ENCODE data around the gene LRRC18. TPM values are rescaled to one million over a fixed set of nuclear protein-coding genes. Genes with fewer than 3 reads are reported as not detected.

The LRRC18 gene
- total and polyA plus RNA-seq, 5 donors from 2014 or later, result not detected

DNA sequence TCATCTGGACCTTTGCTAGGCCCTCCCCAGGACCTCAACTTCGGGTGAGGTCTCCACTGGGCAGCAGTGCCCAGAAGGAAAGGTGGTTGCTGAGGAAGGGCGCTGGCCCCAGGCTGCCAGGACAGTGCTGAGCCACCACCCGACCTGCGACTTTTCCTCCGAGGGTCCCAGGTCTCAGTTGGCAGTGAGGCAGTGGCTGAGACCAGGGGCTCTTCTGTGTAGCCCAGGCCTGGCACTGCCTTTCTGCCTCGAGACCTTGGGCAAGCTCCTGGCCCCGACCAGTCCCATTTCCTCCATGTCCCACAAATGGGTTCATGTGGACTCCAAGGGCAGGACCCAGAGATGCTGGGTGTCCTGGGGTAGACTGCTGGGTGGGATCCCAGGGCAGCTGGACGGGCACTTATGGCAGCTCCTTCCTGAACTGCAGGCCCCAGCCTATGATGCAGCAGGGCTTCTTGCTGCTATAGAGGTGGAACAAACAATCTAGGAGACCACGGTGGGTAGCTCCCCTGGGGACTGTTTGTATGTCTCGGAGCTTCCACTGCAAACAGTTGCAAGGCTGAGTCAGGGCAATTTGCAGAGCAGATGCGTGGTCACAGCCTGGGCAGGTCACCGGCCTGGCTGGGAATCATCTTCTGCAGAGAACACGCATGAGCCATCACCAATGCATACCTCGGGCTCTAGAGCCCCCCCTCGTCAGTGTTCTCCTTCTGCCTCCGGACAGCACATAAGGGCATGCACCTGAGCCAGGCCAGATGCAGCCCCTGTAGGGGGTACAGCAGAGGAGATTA is 17.9 kb upstream of the LRRC18 start:
- Histone ChIP-seq H3K4me1 (ENCODE audit: control insufficient read depth, insufficient read depth, low read length, poor library complexity, severe bottlenecking) (no peaks in the 10 kb centered on the region), H3K27me3 (ENCODE audit: control insufficient read depth, insufficient read depth, low read length) (no peaks in the 10 kb centered on the region), H3K36me3 (ENCODE audit: control insufficient read depth, insufficient read depth, low read length) (no peaks in the 10 kb centered on the region), H3K9me3 (ENCODE audit: control insufficient read depth in 2 of 2, low read length in 2 of 2) (no peaks in the 10 kb centered on the region), H3K4me3 (ENCODE audit: low read depth, low read length) (no peak overlapping the region), H3K27ac (ENCODE audit: insufficient read depth, low read length, poor library complexity, severe bottlenecking) (no peak overlapping the region)
- no peak for DNase-seq
- Mint-ChIP-seq H3K27me3 (no peaks in the 10 kb centered on the region), H3K9me3 (peaks cover 0 to 2% (median 0%) of the 10 kb centered on the region in 7 donors), H3K4me3 (no peak overlapping the region), H3K36me3 (peaks cover 4% of the 10 kb centered on the region), H3K4me1 (peaks cover 0 to 2% (median 0%) of the 10 kb centered on the region in 4 donors), H3K27ac (no peak overlapping the region)
- no peak for ATAC-seq (ENCODE audit: low read depth in 2 of 2)

DNA sequence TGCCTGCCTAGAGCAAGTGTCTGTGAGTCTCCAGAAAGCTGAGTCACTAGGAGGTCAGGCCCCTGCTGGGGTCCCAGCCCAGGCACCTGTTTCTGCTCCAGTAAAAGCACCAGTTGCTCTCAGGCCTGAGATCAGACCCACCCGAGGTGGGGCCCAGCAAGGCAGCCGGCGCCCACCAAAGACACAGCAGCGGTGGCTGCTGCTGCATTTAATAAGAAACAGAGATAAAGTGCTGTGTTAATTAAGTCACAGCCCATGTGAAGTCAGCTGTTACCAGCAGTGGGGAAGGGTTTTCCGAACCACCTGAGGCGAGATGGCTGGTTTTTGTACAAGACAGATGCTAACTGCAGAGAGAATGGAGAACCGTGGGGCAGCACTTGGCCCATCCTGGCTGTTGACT is 12.1 kb upstream of the LRRC18 start:
- peak overlapping the region in 1 of 3 donors; percentile 34 for H3K27ac Mint-ChIP-seq
- H3K4me1 ChIP-seq (ENCODE audit: control insufficient read depth, insufficient read depth, low read length, poor library complexity, severe bottlenecking), result no peaks in the 10 kb centered on the region
- peaks cover 0 to 2% (median 0%) of the 10 kb centered on the region in 4 donors for H3K4me1 Mint-ChIP-seq
- no peak overlapping the region for H3K27ac ChIP-seq (ENCODE audit: insufficient read depth, low read length, poor library complexity, severe bottlenecking)
- no peak for DNase-seq
- H3K4me3 Mint-ChIP-seq, result no peak overlapping the region
- no peak for ATAC-seq (ENCODE audit: low read depth in 2 of 2)
- peaks cover 0 to 1% (median 0%) of the 10 kb centered on the region in 7 donors for H3K9me3 Mint-ChIP-seq
- H3K36me3 Mint-ChIP-seq, result peaks cover 1% of the 10 kb centered on the region
- H3K36me3 ChIP-seq (ENCODE audit: control insufficient read depth, insufficient read depth, low read length), result no peaks in the 10 kb centered on the region
- no peaks in the 10 kb centered on the region for H3K27me3 ChIP-seq (ENCODE audit: control insufficient read depth, insufficient read depth, low read length)
- H3K9me3 ChIP-seq (ENCODE audit: control insufficient read depth in 2 of 2, low read length in 2 of 2), result no peaks in the 10 kb centered on the region
- H3K27me3 Mint-ChIP-seq, result no peaks in the 10 kb centered on the region
- no peak overlapping the region for H3K4me3 ChIP-seq (ENCODE audit: low read depth, low read length)

- Mint-ChIP-seq H3K36me3 (no peaks in the 10 kb centered on the region), H3K27ac (no peak overlapping the region), H3K4me1 (peaks cover 0 to 2% (median 0%) of the 10 kb centered on the region in 4 donors), H3K27me3 (no peaks in the 10 kb centered on the region), H3K4me3 (no peak overlapping the region), H3K9me3 (no peaks in the 10 kb centered on the region)
- Histone ChIP-seq H3K27me3 (ENCODE audit: control insufficient read depth, insufficient read depth, low read length) (no peaks in the 10 kb centered on the region), H3K4me3 (ENCODE audit: low read depth, low read length) (no peak overlapping the region), H3K27ac (ENCODE audit: insufficient read depth, low read length, poor library complexity, severe bottlenecking) (no peak overlapping the region), H3K9me3 (ENCODE audit: control insufficient read depth in 2 of 2, low read length in 2 of 2) (no peaks in the 10 kb centered on the region), H3K36me3 (ENCODE audit: control insufficient read depth, insufficient read depth, low read length) (no peaks in the 10 kb centered on the region), H3K4me1 (ENCODE audit: control insufficient read depth, insufficient read depth, low read length, poor library complexity, severe bottlenecking) (no peaks in the 10 kb centered on the region)
- DNase-seq (no peak), ATAC-seq (ENCODE audit: low read depth in 2 of 2) (no peak)
These were observed 8.9 kb upstream of the LRRC18 start for GRCh38 chr10:48948470-48949037.

- H3K36me3 Mint-ChIP-seq, result no peaks in the 10 kb centered on the region
- no peaks in the 10 kb centered on the region for H3K4me1 ChIP-seq (ENCODE audit: control insufficient read depth, insufficient read depth, low read length, poor library complexity, severe bottlenecking)
- no peaks in the 10 kb centered on the region for H3K27me3 Mint-ChIP-seq
- no peak overlapping the region for H3K4me3 Mint-ChIP-seq
- H3K27ac Mint-ChIP-seq, result no peak overlapping the region
- peaks cover 0 to 1% (median 0%) of the 10 kb centered on the region in 7 donors for H3K9me3 Mint-ChIP-seq
- H3K27me3 ChIP-seq (ENCODE audit: control insufficient read depth, insufficient read depth, low read length), result no peaks in the 10 kb centered on the region
- no peaks in the 10 kb centered on the region for H3K9me3 ChIP-seq (ENCODE audit: control insufficient read depth in 2 of 2, low read length in 2 of 2)
- no peak for DNase-seq
- ATAC-seq (ENCODE audit: low read depth in 2 of 2), result no peak
- H3K27ac ChIP-seq (ENCODE audit: insufficient read depth, low read length, poor library complexity, severe bottlenecking), result no peak overlapping the region
- H3K4me1 Mint-ChIP-seq, result no peaks in the 10 kb centered on the region
- H3K36me3 ChIP-seq (ENCODE audit: control insufficient read depth, insufficient read depth, low read length), result no peaks in the 10 kb centered on the region
- H3K4me3 ChIP-seq (ENCODE audit: low read depth, low read length), result no peak overlapping the region
These were observed 8.2 kb upstream of the LRRC18 start for GRCh38 chr10:48947690-48948469.

DNA sequence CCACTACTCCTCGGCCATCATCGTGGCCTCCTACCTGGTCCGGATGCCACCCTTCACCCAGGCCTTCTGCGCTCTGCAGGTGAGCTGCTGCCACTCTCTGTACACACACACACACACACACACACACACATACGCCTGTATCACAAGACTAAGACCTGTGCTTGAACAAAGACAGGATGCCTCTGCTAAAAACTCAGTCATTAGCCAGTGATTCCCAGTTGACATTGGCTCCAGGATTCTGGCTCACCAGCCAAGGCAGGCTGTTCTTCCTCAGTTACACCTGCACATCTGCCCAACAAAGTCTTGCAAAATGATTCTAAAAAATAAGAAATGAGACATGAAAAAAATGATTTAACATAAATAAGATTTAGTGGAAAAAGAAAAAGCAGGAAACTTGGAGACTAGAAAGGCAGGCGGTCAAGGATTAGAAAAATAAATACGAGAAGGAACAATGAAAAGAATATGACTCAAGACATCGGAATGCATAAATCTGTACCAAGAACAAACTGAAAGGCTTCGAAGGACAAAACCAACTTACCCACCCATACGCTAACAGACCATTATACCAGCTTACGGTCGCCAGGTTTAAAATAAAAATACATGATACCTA is 7.4 kb upstream of the LRRC18 start:
- no peak for DNase-seq

DNA sequence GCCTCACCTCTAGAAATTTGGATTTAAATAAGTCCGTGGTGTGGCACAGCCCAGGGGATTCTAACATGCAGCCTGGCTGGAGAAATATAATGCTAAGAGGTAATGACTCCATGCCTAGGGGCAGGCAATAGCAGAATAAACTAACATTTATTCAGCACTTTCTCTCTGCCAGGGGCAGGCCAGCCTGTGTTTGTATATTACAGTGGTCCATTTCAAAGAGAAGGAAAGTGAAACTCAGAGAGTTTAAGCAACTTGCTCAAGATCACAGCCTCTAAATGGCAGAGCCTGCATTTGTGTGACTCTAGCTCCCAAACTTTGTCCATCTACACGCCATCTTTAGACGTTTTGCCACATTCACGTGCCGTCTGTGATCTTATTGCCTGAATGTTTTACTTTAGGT is 6.7 kb upstream of the LRRC18 start:
- Histone ChIP-seq H3K9me3 (ENCODE audit: control insufficient read depth in 2 of 2, low read length in 2 of 2) (no peaks in the 10 kb centered on the region), H3K27me3 (ENCODE audit: control insufficient read depth, insufficient read depth, low read length) (no peaks in the 10 kb centered on the region), H3K4me1 (ENCODE audit: control insufficient read depth, insufficient read depth, low read length, poor library complexity, severe bottlenecking) (no peaks in the 10 kb centered on the region), H3K36me3 (ENCODE audit: control insufficient read depth, insufficient read depth, low read length) (no peaks in the 10 kb centered on the region), H3K4me3 (ENCODE audit: low read depth, low read length) (no peak overlapping the region), H3K27ac (ENCODE audit: insufficient read depth, low read length, poor library complexity, severe bottlenecking) (no peak overlapping the region)
- H3K36me3 Mint-ChIP-seq, result no peaks in the 10 kb centered on the region
- no peak for ATAC-seq (ENCODE audit: low read depth in 2 of 2)
- H3K4me3 Mint-ChIP-seq, result no peak overlapping the region
- H3K9me3 Mint-ChIP-seq, result peaks cover 0 to 1% (median 0%) of the 10 kb centered on the region in 7 donors
- no peaks in the 10 kb centered on the region for H3K27me3 Mint-ChIP-seq
- H3K4me1 Mint-ChIP-seq, result no peaks in the 10 kb centered on the region
- no peak overlapping the region for H3K27ac Mint-ChIP-seq
- DNase-seq, result no peak

More for the DNA sequence above, 7.4 kb upstream of the LRRC18 start:
- no peak overlapping the region for H3K4me3 Mint-ChIP-seq
- H3K27me3 Mint-ChIP-seq, result no peaks in the 10 kb centered on the region
- peaks cover 0 to 1% (median 0%) of the 10 kb centered on the region in 7 donors for H3K9me3 Mint-ChIP-seq
- ATAC-seq (ENCODE audit: low read depth in 2 of 2), result no peak
- no peaks in the 10 kb centered on the region for H3K9me3 ChIP-seq (ENCODE audit: control insufficient read depth in 2 of 2, low read length in 2 of 2)
- H3K4me1 Mint-ChIP-seq, result no peaks in the 10 kb centered on the region
- no peaks in the 10 kb centered on the region for H3K4me1 ChIP-seq (ENCODE audit: control insufficient read depth, insufficient read depth, low read length, poor library complexity, severe bottlenecking)
- no peaks in the 10 kb centered on the region for H3K36me3 Mint-ChIP-seq
- H3K27me3 ChIP-seq (ENCODE audit: control insufficient read depth, insufficient read depth, low read length), result no peaks in the 10 kb centered on the region
- no peak overlapping the region for H3K27ac Mint-ChIP-seq
- H3K27ac ChIP-seq (ENCODE audit: insufficient read depth, low read length, poor library complexity, severe bottlenecking), result no peak overlapping the region
- no peaks in the 10 kb centered on the region for H3K36me3 ChIP-seq (ENCODE audit: control insufficient read depth, insufficient read depth, low read length)
- H3K4me3 ChIP-seq (ENCODE audit: low read depth, low read length), result no peak overlapping the region

GRCh38 chr10:48945441-48946130 is 5.9 kb upstream of the LRRC18 start:
- Mint-ChIP-seq H3K36me3 (no peaks in the 10 kb centered on the region), H3K27ac (no peak overlapping the region), H3K9me3 (peaks cover 0 to 1% (median 0%) of the 10 kb centered on the region in 7 donors), H3K27me3 (no peaks in the 10 kb centered on the region), H3K4me3 (no peak overlapping the region), H3K4me1 (no peaks in the 10 kb centered on the region)
- Histone ChIP-seq H3K4me1 (ENCODE audit: control insufficient read depth, insufficient read depth, low read length, poor library complexity, severe bottlenecking) (no peaks in the 10 kb centered on the region), H3K27me3 (ENCODE audit: control insufficient read depth, insufficient read depth, low read length) (no peaks in the 10 kb centered on the region), H3K9me3 (ENCODE audit: control insufficient read depth in 2 of 2, low read length in 2 of 2) (no peaks in the 10 kb centered on the region), H3K36me3 (ENCODE audit: control insufficient read depth, insufficient read depth, low read length) (no peaks in the 10 kb centered on the region), H3K27ac (ENCODE audit: insufficient read depth, low read length, poor library complexity, severe bottlenecking) (no peak overlapping the region), H3K4me3 (ENCODE audit: low read depth, low read length) (no peak overlapping the region)
- no peak for DNase-seq
- ATAC-seq (ENCODE audit: low read depth in 2 of 2), result no peak

Measured in CD4-positive, CD25-positive, alpha-beta regulatory T cell (primary cell).